DMS 273 (cell line): ENCODE measurements around the gene PTCD2.

Experiments used
- DNase-seq: peaks from one replicate; lab custom pipeline; 2025; ENCODE audit not compliant: unreplicated experiment; lab: John Stamatoyannopoulos, UW

PTCD2 gene

DNA sequence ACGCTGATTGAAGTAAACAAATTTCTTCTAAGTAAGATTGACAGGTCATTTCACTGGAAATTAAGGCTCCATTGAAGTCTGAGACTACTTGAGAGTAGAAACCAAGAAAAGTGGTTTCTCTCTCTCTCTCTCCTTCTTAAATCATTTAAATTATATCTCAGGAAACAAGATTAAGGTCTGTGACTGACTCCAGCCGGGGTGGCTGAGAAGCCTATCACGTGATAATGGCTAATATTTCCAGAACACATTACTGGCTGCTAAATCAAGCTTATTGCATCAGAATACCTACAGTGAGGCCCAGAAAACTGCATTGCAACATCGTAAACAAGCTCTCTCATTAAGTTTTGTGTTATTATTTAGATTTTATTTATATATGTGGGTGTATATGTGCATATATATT lies 88.4 kb downstream of the PTCD2 start:
- no peak for DNase-seq

DNA sequence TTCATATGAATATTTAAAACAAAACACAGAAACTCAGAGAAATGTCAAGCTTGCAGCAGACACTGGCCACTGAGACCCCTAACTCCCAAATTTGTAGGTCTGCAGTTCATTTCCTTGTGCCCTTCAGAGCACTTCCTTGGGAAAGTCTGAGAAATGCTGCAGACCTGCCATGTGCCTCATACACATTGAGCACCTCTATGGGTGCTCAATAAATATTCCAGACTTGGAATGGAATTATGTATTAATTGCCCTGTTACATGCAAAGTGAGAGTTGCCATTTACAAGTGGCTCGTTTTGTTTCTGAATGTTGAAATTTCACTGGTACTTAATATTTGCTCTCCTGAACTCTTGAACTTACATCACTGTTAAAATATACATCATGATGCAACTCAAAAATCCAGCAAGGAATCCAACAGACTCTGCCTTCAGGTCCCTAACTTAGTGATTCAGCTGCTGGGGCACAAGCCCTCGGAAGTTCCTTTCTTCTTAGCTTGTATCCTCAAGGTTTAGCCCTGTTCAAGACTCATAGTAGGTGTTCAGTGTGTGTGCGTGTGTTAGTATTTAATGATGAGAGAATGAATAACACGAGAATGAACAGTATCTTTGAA lies 90.6 kb downstream of the PTCD2 start:
- no peak for DNase-seq

DNA sequence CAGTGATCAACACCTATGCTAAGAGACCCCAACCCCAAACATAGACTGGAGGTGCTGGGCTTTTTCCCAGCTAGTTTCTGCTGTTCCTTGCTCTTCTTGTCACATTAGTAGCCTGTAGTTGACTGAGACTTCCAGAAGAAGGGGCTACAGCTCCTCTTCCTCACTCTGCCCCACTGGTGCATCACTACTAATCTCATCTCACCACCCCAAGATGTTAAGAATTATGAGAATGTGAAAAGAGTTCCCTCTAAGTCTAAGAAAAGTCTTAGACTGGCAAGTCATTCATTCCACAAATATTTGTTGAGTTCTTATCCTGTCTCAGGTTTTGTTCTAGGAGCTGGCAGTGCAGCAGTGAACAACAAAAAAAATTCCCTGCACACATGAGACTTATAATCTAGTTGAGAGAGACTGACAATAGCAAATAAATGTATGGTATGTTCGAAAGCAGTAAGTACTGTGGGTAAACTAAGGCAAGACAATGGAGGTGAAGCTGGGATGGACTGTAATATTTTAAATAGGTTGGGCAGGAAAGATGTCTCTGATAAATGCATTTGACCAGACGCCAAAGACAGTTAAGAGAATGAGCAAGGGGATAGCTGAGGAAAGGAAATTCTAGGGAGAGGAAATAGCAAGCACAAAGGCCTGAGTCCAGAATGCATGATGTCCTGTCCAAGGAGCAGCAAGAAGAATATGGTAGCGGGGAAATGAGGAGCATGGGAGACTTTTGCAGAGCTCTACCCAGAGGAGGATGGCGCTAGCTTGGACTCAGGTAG lies 92.3 kb downstream of the PTCD2 start:
- DNase-seq = no peak

DNA sequence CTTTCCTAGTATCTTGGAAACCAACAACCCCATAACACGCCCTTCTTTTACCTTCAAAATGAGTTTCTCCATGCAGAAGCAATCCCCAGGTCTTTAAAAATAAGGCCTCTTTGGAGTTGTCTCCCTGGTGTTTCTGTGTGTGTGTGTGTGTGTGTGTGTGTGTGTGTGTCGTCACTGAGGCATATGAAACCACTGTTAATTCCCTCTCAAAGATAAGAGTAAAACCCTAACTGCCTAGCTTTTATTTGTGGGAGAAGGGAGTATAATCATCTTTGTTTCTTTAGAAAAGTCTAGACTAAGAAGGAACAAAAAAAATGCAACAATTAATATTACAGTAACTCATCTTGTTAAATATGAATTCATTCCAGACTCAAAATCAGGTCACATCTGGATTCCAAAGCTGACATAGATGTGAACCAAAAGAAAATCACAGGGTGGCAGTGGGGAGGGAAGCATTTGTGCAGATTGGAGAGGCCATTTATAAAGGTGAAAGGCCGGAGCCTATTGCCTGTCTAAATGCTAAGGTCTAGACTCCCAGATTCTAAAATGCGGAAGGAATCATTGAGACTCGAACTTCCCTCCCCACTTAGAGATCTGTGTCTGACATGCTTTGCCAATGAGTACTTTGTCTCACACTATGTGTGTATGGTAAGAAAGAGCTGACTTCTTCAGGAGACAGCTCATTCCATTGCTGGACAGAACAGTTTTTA lies 95.6 kb downstream of the PTCD2 start:
- no peak for DNase-seq

DNA sequence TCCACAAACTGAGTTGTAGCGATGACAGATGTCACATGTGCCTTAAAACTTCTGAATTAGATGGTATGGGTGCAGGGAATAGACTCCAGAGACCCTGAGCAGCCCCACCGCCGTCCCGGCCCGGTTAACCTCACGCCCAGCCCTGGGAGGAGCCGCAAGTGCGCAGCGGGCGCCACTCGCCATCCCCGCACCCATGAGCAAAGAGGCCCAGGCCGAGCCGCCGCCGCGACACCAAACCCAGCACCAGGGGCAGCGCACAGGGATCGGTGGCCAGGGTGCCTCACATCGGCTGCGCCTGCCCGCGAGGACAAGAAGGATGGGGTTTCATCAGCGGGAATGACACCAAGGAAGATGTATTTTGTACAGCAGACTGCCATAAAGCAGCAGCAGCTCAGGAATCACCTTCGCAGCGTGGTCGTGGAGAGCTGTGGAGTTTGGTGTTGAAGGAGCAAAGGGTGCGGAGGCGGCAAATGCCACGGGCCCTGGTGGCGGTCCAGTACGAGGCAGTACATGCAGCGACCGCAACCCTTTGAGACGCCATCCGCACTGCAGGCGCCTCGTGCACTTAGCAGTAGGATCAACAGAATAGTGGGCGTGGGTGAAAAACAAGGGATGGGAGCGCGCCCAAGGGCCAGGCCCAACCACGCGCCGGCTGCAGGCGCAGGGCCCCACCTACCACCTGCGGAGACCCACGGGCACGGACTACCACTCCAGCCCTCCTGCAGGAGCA lies 97.3 kb downstream of the PTCD2 start:
- DNase-seq = no peak
